T-helper 1 cell treated with Interleukin-12 subunit alpha and Interleukin-12 subunit beta and Interleukin-4 antibody, amounts not matched to agents 30 μg/mL and 1 μg/mL, for 36 hours (primary cell): ENCODE results near the gene MEIOB.

Source experiments
- H3K27ac Mint-ChIP-seq: one replicate; pipeline ENCODE4 v1.8.0; 2021; ENCODE audit warnings: mild to moderate bottlenecking, mixed read lengths
- H3K27me3 Mint-ChIP-seq: one replicate; pipeline ENCODE4 v1.8.0; 2021; ENCODE audit warnings: low read depth, mixed read lengths
- H3K36me3 Mint-ChIP-seq: one replicate; pipeline ENCODE4 v1.8.0; 2021; ENCODE audit warnings: low read depth, mixed read lengths
- H3K4me1 Mint-ChIP-seq: one replicate; pipeline ENCODE4 v1.8.0; 2021; ENCODE audit warnings: low read depth, mixed read lengths
- H3K4me3 Mint-ChIP-seq: one replicate; pipeline ENCODE4 v1.8.0; 2021; ENCODE audit warnings: mild to moderate bottlenecking, moderate library complexity, mixed read lengths
- H3K9me3 Mint-ChIP-seq: one replicate; pipeline ENCODE4 v1.8.0; 2021; ENCODE audit warnings: mixed read lengths

Gene MEIOB

DNA sequence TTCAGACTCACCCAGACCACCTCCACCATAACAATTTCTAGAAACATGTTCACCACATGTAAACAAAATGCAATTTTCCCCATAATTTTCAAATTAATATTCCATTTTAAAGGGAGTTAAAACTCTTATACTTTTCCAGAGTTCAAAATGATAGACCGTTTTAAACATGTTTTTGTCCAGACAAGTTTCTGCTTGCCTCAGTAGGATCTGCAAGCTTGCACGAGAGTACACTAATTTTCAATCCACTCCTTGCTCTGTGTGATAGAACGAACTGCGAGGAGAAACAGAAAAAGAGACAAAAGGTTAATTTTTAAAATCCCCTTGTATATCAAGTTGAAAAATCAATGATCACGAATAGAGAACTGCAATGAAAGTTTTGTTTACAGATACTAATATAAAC, 37.9 kb downstream of the MEIOB start:
- Mint-ChIP-seq H3K27me3 (no peaks in the 10 kb centered on the region), H3K4me1 (peaks cover 4% of the 10 kb centered on the region), H3K36me3 (peaks cover 3% of the 10 kb centered on the region), H3K27ac (no peak overlapping the region), H3K4me3 (no peak overlapping the region), H3K9me3 (no peaks in the 10 kb centered on the region)

DNA sequence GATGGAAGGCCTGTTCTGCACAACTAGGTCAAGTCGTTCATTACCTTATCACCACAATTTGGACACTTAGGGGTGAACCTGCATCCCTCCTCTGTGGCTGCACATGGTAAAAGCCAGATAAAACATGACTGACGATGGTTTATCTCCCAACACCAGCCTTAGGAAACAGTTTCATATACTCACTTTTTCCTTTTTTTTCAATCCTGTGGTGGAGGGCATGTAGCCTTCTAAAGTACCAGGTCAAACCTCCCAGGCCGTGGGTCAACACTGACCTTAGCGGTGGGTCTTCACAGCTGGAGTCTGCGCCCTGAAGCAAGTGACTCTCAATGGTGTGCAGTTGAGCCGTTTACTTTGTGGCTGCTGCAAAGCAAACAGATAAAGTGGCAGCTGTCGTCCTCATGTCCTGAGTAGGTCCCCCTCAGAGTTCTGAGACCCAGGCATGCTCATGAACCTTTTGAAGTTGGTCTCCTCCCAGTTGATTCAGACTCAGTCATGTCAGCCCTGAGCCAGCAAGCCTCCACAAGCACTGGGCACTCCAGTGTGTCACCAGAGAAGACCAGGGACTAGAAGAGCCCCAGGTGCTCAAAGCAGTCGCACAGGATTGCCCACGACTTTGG, 39.0 kb downstream of the MEIOB start:
- Mint-ChIP-seq H3K27me3 (no peaks in the 10 kb centered on the region), H3K4me3 (no peak overlapping the region), H3K4me1 (peaks cover 8% of the 10 kb centered on the region), H3K27ac (no peak overlapping the region), H3K36me3 (peaks cover 3% of the 10 kb centered on the region), H3K9me3 (no peaks in the 10 kb centered on the region)

DNA sequence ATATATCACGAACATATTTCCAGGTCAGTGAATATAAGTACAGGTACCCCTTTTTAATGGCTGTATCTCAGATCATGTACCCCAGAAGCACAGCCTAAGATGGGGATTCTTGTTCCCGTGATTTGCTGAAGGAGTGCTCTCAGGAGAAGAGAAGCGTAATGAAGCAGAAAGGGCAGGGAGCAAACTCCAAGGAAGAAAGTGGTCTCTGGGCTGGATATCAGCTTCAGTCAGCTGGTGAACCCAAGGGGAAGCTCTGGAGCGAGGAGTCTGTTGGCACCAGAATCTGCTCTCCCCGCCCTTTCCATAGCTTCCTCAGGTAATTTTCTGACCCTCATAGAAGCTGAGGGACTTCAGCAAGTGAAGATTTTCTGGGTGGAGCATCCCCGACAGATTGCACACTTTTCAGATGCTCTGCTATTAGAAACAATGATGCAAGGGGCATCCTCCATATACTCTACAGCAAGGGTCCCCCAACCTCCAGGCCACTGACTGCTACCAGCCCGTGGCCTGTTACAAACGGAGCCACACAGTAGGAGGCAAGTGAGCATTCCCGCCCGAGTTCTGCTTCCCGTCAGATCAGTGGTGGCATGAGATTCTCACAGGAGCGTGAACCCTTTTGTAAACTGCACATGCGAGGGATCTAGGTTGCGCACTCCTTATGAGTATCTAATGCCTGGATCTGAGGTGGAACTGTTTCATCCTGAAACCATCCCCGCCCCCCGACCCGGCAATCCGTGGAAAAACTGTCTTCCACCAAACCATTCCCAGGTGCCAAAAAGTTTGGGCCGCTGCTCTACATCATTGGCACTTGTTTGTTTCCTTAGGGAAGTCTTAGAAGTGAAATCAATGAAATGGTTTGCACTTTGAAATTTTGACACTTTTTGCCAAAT, 40.5 kb downstream of the MEIOB start:
- H3K27me3 Mint-ChIP-seq, result no peaks in the 10 kb centered on the region
- H3K27ac Mint-ChIP-seq, result no peak overlapping the region
- no peak overlapping the region for H3K4me3 Mint-ChIP-seq
- H3K4me1 Mint-ChIP-seq, result peaks cover 16% of the 10 kb centered on the region
- peaks cover 3% of the 10 kb centered on the region for H3K36me3 Mint-ChIP-seq
- H3K9me3 Mint-ChIP-seq, result no peaks in the 10 kb centered on the region

DNA sequence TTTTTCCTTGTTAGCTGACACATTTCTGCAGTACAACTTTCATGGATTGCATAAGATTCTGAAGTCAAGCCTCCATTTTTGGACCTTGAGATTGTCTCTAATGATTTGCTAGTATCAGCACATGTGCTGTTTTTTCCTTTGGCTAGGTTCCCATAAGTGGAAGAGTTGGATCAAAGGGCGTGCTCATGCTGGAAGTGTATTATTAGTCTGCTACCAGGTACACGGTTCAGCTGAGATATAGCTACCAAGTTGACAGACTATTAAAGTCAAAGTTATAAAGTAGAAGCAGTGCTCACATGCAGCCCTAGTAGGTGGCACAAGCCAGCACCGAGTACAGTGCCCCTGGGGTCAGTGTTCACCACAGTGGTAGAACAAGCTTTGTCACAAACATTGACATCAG, 41.8 kb downstream of the MEIOB start:
- Mint-ChIP-seq H3K9me3 (no peaks in the 10 kb centered on the region), H3K27me3 (no peaks in the 10 kb centered on the region)

DNA sequence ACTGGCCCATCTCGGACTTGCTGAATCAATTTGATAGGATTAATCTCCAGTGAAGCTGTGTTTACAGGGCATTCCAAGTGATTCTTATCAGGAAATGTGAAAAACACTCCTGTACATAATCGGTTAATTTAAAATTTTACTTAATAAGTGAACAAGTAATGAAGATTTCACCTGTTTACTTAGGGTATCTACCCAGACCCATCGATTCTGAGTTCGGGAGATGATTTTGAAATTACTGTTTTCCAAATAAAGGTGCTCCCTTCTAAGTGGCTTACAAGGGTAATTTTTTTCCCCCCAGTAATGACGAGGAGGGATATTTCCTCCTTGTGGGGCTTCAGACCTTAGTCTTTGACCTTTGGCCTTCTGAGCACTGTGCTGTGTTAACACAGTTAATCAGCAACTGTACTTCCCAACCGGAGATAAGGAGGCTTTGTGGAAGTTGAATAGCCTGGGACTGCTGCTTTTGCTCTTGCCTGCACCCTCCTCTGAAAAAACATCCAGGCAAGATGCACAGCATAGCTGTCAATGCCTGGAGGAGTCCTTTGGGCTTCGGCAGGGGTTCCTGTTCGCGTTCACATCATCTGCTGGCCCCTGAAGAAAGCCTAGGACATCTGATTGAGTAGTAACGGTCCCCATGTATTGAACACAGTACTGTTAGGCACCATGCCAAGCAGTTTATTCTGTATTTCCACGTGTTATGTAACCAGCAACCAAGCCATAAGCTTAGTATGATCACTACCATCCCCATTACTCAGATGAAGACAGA, 43.1 kb downstream of the MEIOB start:
- Mint-ChIP-seq H3K9me3 (no peaks in the 10 kb centered on the region), H3K27ac (no peak overlapping the region), H3K4me3 (peak overlapping the region; percentile 38), H3K27me3 (no peaks in the 10 kb centered on the region), H3K4me1 (peaks cover 28% of the 10 kb centered on the region), H3K36me3 (peaks cover 3% of the 10 kb centered on the region)

More for the DNA sequence above, 41.8 kb downstream of the MEIOB start:
- Mint-ChIP-seq H3K36me3 (peaks cover 3% of the 10 kb centered on the region), H3K4me1 (peaks cover 22% of the 10 kb centered on the region), H3K4me3 (no peak overlapping the region), H3K27ac (no peak overlapping the region)

DNA sequence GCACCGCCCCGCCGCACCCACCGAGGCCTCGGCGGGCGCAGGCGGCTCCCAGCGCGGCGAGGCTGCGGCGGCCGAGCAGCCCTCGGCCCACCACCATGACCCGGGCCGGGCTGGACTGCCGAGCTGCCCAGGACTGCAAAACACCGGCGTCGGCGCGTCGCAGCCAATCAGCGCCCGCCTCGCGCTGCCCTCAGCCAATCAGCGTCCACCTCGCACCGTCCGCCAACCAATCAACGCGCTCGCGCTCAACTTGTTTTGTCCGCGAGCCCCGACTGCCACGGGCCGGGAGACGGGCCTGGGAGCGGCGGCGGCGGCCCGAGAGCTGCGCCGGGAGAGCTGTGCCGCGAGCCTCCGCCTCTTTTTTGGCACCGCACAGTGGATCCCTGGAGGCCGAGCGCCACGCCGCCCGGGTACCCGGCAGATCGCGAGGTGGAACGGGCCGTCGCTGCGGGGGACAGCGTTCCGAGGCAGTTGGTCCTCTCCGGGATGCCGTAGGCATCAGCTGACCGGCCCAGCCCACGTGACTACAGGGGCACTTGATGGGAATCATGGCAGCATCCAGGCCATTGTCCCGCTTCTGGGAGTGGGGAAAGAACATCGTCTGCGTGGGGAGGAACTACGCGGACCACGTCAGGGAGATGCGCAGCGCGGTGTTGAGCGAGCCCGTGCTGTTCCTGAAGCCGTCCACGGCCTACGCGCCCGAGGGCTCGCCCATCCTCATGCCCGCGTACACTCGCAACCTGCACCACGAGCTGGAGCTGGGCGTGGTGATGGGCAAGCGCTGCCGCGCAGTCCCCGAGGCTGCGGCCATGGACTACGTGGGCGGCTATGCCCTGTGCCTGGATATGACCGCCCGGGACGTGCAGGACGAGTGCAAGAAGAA, 45.0 kb downstream of the MEIOB start, which contains the start of the genes FAHD1 and HAGH:
Gene FAHD1, plus strand, starts transcription at position 516 of the 883 bp plus-strand sequence. Its CDS starts 33 bp downstream, at position 549.
Gene HAGH, minus strand, starts transcription at position 135 of the 883 bp plus-strand sequence. Its CDS starts 38 bp downstream, at position 97.
- Mint-ChIP-seq H3K9me3 (no peaks in the 10 kb centered on the region), H3K27me3 (no peaks in the 10 kb centered on the region), H3K36me3 (peaks cover 3% of the 10 kb centered on the region), H3K4me1 (peaks cover 28% of the 10 kb centered on the region), H3K27ac (peak within 1 kb of the TSS; percentile 91), H3K4me3 (peak within 1 kb of the TSS; percentile 95)

DNA sequence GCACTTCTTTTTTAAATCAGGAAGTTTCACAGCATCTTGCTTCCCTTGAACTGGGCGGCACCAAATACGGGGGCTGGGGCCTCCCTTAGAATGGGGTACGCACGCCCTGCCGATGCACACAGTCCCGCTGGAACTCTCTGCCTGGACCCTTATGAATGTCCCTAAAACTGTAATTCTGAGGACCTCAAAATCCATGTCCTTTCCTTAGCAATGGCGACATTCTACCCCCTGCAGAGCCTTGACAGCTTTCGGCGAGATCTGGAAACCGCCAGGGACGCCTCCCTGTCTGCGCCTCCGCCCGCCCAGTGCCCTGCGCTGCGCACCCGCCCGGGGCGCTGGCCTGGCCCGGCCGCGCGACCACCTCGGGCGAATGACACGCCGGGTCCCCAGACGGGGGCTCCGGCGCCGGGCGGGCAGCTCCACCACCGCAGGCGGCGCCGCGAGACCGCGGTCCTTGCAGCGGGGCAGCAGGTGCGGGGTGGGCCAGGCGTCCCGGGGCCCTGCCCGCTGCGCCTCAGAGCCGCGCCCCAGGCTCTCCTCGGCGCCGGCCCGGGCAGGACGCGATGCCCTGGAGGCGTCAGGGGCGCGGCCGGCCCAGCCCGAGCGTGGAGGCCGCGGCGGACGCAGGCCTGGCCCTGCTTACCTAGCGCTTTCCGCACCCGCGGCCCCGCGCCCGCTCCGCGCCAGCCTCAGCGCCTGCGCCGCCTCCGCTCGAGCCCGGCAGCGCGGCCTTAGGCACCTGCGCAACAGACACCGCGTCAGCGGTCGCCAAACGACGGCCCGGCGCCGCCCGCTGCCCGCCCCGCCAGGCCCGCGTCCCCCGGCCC, 45.9 kb downstream of the MEIOB start:
- Mint-ChIP-seq H3K27me3 (no peaks in the 10 kb centered on the region), H3K27ac (peak overlapping the region; percentile 80), H3K4me1 (peaks cover 28% of the 10 kb centered on the region), H3K36me3 (peaks cover 3% of the 10 kb centered on the region), H3K9me3 (no peaks in the 10 kb centered on the region), H3K4me3 (peak overlapping the region; percentile 83)

DNA sequence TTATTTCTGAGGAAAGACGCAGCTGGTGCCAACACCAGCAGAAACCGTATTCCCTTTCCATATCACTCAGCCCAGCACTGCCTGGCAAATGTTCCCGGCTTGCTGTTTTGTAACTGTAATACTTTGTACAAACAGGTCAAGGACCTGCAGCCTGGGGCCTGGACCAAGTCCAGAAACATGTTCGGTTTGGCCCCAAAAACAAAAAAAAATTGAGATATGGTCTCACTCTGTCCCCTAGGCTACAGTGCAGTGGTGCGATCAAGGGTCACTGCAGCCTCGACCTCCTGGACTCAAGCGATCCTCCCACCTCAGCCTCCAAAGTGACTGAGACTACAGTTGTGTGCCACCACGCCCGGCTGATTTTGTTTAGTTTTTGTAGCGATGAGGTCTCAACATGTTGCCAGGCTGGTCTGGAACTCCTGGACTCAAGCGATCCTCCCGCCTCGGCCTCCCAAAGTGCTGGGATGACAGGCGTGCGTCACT, 46.5 kb downstream of the MEIOB start:
- Mint-ChIP-seq H3K9me3 (no peaks in the 10 kb centered on the region), H3K27me3 (no peaks in the 10 kb centered on the region), H3K36me3 (no peaks in the 10 kb centered on the region), H3K4me1 (peaks cover 27% of the 10 kb centered on the region), H3K27ac (peak overlapping the region; percentile 80), H3K4me3 (peak overlapping the region; percentile 83)

DNA sequence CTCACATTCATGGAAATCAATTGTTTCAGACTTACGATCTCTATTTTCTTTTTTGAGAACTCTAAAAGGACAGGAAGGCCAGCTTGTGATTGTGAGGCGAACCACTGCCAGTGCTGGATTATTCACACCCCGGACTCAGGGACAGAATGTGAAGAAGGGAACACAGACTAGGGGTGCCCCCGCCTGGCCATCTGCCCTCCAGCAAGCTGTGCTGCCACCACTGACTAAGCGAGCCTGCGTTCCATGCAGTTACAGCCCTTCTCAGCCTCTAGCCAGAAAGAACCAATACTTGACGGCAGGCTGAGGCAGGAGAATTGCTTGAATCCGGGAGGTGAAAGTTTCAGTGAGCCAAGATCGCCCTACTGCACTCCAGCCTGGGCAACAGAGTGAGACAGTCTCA, 48.1 kb downstream of the MEIOB start:
- H3K9me3 Mint-ChIP-seq, result no peaks in the 10 kb centered on the region
- peak overlapping the region; percentile 1 for H3K4me3 Mint-ChIP-seq
- H3K27me3 Mint-ChIP-seq, result no peaks in the 10 kb centered on the region
- peaks cover 2% of the 10 kb centered on the region for H3K36me3 Mint-ChIP-seq
- peaks cover 22% of the 10 kb centered on the region for H3K4me1 Mint-ChIP-seq
- no peak overlapping the region for H3K27ac Mint-ChIP-seq

DNA sequence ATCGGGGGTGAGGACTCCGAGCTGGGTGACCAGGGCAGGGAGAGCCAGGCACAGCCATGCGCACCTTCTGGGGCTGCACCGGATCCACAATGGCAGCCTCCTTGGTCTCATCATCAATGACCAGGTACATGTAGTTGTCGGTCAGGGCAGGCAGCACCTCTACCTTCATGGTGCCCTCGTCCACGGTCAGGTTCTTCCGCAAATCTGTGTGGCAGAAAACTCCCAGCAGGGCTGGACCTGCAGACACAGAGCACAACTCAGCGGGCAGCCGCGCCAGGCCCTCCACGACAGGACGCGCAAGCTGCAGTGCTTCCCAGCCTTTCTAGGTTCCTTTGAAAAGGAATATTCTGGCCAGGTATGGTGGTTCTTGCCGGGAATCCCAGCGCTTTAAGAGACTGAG, 49.2 kb downstream of the MEIOB start:
- H3K27ac Mint-ChIP-seq, result no peak overlapping the region
- H3K4me3 Mint-ChIP-seq, result no peak overlapping the region
- H3K9me3 Mint-ChIP-seq, result no peaks in the 10 kb centered on the region
- no peaks in the 10 kb centered on the region for H3K27me3 Mint-ChIP-seq
- peaks cover 20% of the 10 kb centered on the region for H3K4me1 Mint-ChIP-seq
- peaks cover 2% of the 10 kb centered on the region for H3K36me3 Mint-ChIP-seq

DNA sequence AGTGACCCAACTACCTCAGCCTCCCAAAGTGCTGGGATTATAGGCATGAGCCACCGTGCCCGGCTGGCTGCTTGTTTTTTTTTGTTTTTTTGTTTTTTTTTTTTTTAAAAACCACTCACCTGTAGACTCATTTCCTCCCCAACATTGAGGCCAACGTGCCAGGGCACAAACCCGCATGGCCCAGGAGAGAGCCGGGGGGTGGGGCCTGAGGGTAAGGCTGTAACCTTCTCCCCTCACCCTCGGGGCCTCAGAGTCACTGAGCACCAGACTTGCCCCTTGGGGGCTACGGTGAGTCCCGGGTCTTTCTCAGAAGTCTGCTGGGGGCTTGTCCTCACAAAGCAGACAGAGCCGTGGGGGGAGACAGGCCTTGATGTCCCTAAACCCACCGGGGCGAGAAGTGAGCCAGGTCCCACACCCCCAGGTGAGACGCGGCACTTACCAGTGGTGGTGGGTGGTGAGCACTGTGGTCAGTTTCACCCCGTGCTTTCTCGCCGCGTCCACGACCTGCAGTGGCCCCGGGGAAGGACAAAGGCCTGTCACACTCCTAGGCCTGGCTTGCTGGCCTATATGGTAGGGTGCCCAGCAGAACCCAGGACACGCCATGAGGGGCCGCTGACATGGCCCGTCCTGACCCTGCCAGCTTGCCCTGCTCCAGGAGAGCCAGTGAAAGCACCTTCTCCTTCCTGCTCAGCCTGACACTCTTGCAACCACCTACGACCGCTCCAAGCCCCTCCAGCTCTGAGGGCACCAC, 49.9 kb downstream of the MEIOB start:
- no peaks in the 10 kb centered on the region for H3K9me3 Mint-ChIP-seq
- no peak overlapping the region for H3K4me3 Mint-ChIP-seq
- H3K4me1 Mint-ChIP-seq, result peaks cover 12% of the 10 kb centered on the region
- H3K27ac Mint-ChIP-seq, result no peak overlapping the region
- no peaks in the 10 kb centered on the region for H3K27me3 Mint-ChIP-seq
- peaks cover 2% of the 10 kb centered on the region for H3K36me3 Mint-ChIP-seq

DNA sequence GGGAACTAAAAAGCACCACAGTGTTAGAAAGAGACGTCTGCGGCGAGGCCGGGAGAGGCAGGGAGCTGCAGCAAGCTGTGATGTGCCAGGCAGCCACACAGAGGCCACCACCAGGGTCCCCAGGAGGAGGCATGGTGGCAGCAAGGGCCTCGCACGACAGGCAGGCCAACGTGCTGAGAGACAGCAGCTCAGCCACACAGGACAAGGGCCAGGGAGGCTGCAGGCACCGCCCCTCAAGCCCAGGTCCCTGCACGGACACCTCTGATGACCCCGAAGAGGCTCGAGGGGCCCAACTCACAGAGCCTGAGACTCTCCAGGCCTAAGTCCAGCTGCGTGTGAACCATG, 51.0 kb downstream of the MEIOB start:
- H3K27me3 Mint-ChIP-seq, result no peaks in the 10 kb centered on the region
- no peak overlapping the region for H3K27ac Mint-ChIP-seq
- H3K4me3 Mint-ChIP-seq, result no peak overlapping the region
- H3K36me3 Mint-ChIP-seq, result peaks cover 2% of the 10 kb centered on the region
- peaks cover 12% of the 10 kb centered on the region for H3K4me1 Mint-ChIP-seq
- no peaks in the 10 kb centered on the region for H3K9me3 Mint-ChIP-seq
